Smooth muscle cell (in vitro differentiated cells): Measurements from ENCODE around the gene ATP4B. TPM values are rescaled to one million over a fixed set of nuclear protein-coding genes. Genes with fewer than 3 reads are reported as not detected.

Experiments
- DNase-seq: peaks from one replicate; lab custom pipeline; 2025; ENCODE audit not compliant: unreplicated experiment; lab: John Stamatoyannopoulos, UW
- H2AFZ ChIP-seq: fragments of 200-600 bp; sonication (generic); 2 replicates; pipeline ENCODE4 v1.6.0; 2016; ENCODE audit warnings: antibody characterized with exemption, low read depth, mild to moderate bottlenecking
- H3F3A ChIP-seq: fragments of 200-600 bp; sonication (generic); 2 replicates; pipeline ENCODE4 v1.6.0; 2017; ENCODE audit warnings: antibody characterized with exemption, low read depth
- H3K27ac ChIP-seq: fragments of 200-600 bp; sonication (generic); 2 replicates; pipeline ENCODE4 v1.5.1; 2016; ENCODE audit warnings: low read depth, mild to moderate bottlenecking
- H3K27me3 ChIP-seq: fragments of 200-600 bp; sonication (generic); 2 replicates; pipeline ENCODE4 v1.6.1; 2016; ENCODE audit warnings: low read depth, mild to moderate bottlenecking
- H3K36me3 ChIP-seq: fragments of 200-600 bp; sonication (generic); 2 replicates; pipeline ENCODE4 v1.5.1; 2016; ENCODE audit warnings: low read depth
- H3K4me1 ChIP-seq: fragments of 200-600 bp; sonication (generic); 2 replicates; pipeline ENCODE4 v1.5.1; 2016; ENCODE audit warnings: low read depth
- H3K4me2 ChIP-seq: fragments of 200-600 bp; sonication (generic); 2 replicates; pipeline ENCODE4 v1.6.0; 2016; ENCODE audit warnings: mild to moderate bottlenecking
- H3K4me3 ChIP-seq: fragments of 200-600 bp; sonication (generic); 2 replicates; pipeline ENCODE4 v1.5.1; 2016; ENCODE audit warnings: mild to moderate bottlenecking
- H3K79me2 ChIP-seq: fragments of 200-600 bp; sonication (generic); 2 replicates; pipeline ENCODE4 v1.6.0; 2016; ENCODE audit warnings: low read depth, mild to moderate bottlenecking
- H3K9ac ChIP-seq: fragments of 200-600 bp; sonication (generic); 2 replicates; pipeline ENCODE4 v1.6.0; 2016; ENCODE audit warnings: low read depth
- H3K9me3 ChIP-seq: fragments of 200-600 bp; sonication (generic); replicated peaks from 2 replicates; pipeline ENCODE4 v1.5.1; 2016; ENCODE audit warnings: low read depth
- H4K20me1 ChIP-seq: fragments of 200-600 bp; sonication (generic); 2 replicates; pipeline ENCODE4 v1.6.0; 2016; ENCODE audit warnings: low read depth
- CTCF ChIP-seq: fragments of 200-600 bp; sonication (generic); IDR thresholded peaks from 2 replicates; pipeline ENCODE4 v1.5.1; 2017; ENCODE audit warnings: borderline replicate concordance, mild to moderate bottlenecking, antibody characterized with exemption; ENCODE audit not compliant: insufficient read depth, poor library complexity, severe bottlenecking
- WGBS: methylation state at CpG from one replicate; pipeline ENCODE4 v1.1.7; 2016; ENCODE audit warnings: low lambda C conversion rate; 5-methylcytosine and 5-hydroxymethylcytosine counted together
- polyA plus RNA-seq: library from polyadenylated mRNA; unstranded; fragments of >200 nt; fragmentation: Nextera tagmentation; extraction: Ambion mirVana; gene quantifications from 2 replicates; pipeline ENCODE4 v1.2.1, GENCODE V29; 2016
- total RNA-seq: library from RNA; depleted of rRNA; stranded (reverse); fragments of >200 nt; gene quantifications from 2 replicates; pipeline ENCODE4 v1.2.3, GENCODE V29; 2014

The ATP4B gene
- total RNA-seq: not detected in 2 replicates
- polyA plus RNA-seq: not detected in 2 replicates

- Histone ChIP-seq H3K79me2 (no peaks in the 10 kb centered on the region), H3K27ac (no peak within 1 kb of the TSS), H3K27me3 (no peaks in the 10 kb centered on the region), H3K4me3 (no peak within 1 kb of the TSS), H3K36me3 (no peaks in the 10 kb centered on the region), H3K9me3 (no peaks in the 10 kb centered on the region), H4K20me1 (no peaks in the 10 kb centered on the region), H3K4me2 (no peak within 1 kb of the TSS), H2AFZ (no peak within 1 kb of the TSS), H3K4me1 (no peaks in the 10 kb centered on the region), H3K9ac (no peak within 1 kb of the TSS), H3F3A (no peaks in the 10 kb centered on the region)
- TF ChIP-seq CTCF: no peak
- WGBS: 92% methylated on average over 45 of the region's 47 CpGs
- DNase-seq: no peak
These were observed at the start of gene ATP4B for GRCh38 chr13:113657851-113658741. Gene ATP4B (minus strand): TSS chr13:113658198. CDS start chr13:113658144, 54 bp downstream.

GRCh38 chr13:113672002-113672651, 14.1 kb upstream of the ATP4B start:
- Histone ChIP-seq H3K27ac (no peak overlapping the region), H3F3A (no peaks in the 10 kb centered on the region), H3K9ac (no peak overlapping the region), H4K20me1 (no peaks in the 10 kb centered on the region), H3K36me3 (no peaks in the 10 kb centered on the region), H3K4me2 (no peak overlapping the region), H3K4me1 (no peaks in the 10 kb centered on the region), H3K27me3 (no peaks in the 10 kb centered on the region), H3K9me3 (no peaks in the 10 kb centered on the region), H3K4me3 (no peak overlapping the region), H3K79me2 (no peaks in the 10 kb centered on the region), H2AFZ (no peak overlapping the region)
- TF ChIP-seq CTCF: no peak
- 88% methylated on average over 18 of the region's 18 CpGs for WGBS
- DNase-seq: no peak

GRCh38 chr13:113671066-113672001, 13.3 kb upstream of the ATP4B start:
- Histone ChIP-seq H3K4me2 (no peak overlapping the region), H3K4me3 (no peak overlapping the region), H2AFZ (no peak overlapping the region), H3K27me3 (no peaks in the 10 kb centered on the region), H3K36me3 (no peaks in the 10 kb centered on the region), H3K9me3 (no peaks in the 10 kb centered on the region), H4K20me1 (no peaks in the 10 kb centered on the region), H3F3A (no peaks in the 10 kb centered on the region), H3K9ac (no peak overlapping the region), H3K79me2 (no peaks in the 10 kb centered on the region), H3K27ac (no peak overlapping the region), H3K4me1 (no peaks in the 10 kb centered on the region)
- no peak for TF ChIP-seq CTCF
- WGBS: 97% methylated on average over 54 of the region's 54 CpGs
- no peak for DNase-seq
